CD8-positive, alpha-beta memory T cell (primary cell): ENCODE results near the gene TPGS2. TPM values are rescaled to one million over a fixed set of nuclear protein-coding genes. Genes with fewer than 3 reads are reported as not detected.
A peak's percentile ranks its signal among the peaks of the same experiment; 100 is the strongest.
"Not testable (repeated sequence)": the region's sequence is repeated elsewhere in the genome, so short reads cannot be mapped to it uniquely, and the experiment has no call there.

Experiments
- CTCF ChIA-PET: fragments of 350-600 bp; sonication (Branson Sonifier 250); formaldehyde crosslinking; loops from one replicate; lab custom pipeline; 2021; ENCODE audit warnings: antibody characterized with exemption; lab: Charles Lee
- POLR2A ChIA-PET: fragments of 350-600 bp; sonication (Branson Sonifier 250); formaldehyde crosslinking; loops from one replicate; lab custom pipeline; 2021; ENCODE audit warnings: antibody characterized with exemption; lab: Charles Lee
- DNase-seq, 5 donors: peaks; one replicate each; pipeline versions ENCODE4 v3.0.0 to v3.0.0-alpha.2; 2020 to 2022; ENCODE audit warnings: mixed read lengths in 1 of 5
- H3K27ac ChIP-seq: one replicate; pipeline ENCODE4 v1.7.0; 2013; ENCODE audit warnings: low read depth, mild to moderate bottlenecking, low read length, moderate library complexity
- H3K27me3 ChIP-seq: 2 replicates; pipeline ENCODE4 v1.7.0; 2013; ENCODE audit warnings: low read length, mild to moderate bottlenecking; ENCODE audit not compliant: insufficient read depth, poor library complexity, severe bottlenecking
- H3K36me3 ChIP-seq: 2 replicates; pipeline ENCODE4 v1.7.0; 2013; ENCODE audit warnings: mild to moderate bottlenecking, low read length, moderate library complexity; ENCODE audit not compliant: insufficient read depth
- H3K4me1 ChIP-seq: 2 replicates; pipeline ENCODE4 v1.7.0; 2013; ENCODE audit warnings: mild to moderate bottlenecking, low read length, moderate library complexity; ENCODE audit not compliant: insufficient read depth
- H3K4me3 ChIP-seq: 2 replicates; pipeline ENCODE4 v1.7.0; 2013; ENCODE audit warnings: mild to moderate bottlenecking, low read length
- H3K9me3 ChIP-seq: 2 replicates; pipeline ENCODE4 v1.7.0; 2013; ENCODE audit warnings: mild to moderate bottlenecking, low read length
- H3K27ac Mint-ChIP-seq, 8 donors: one replicate each; pipeline ENCODE4 v1.8.0; 2020 to 2021; ENCODE audit warnings: mixed read lengths in 8 of 8, mild to moderate bottlenecking in 6 of 8, inconsistent platforms in 3 of 8, moderate library complexity in 3 of 8
- H3K27me3 Mint-ChIP-seq, 2 donors: one replicate each; pipeline ENCODE4 v1.8.0; 2020 to 2021; ENCODE audit warnings: mixed read lengths in 2 of 2, mild to moderate bottlenecking in 1 of 2, moderate library complexity in 1 of 2
- H3K36me3 Mint-ChIP-seq, 3 donors: one replicate each; pipeline ENCODE4 v1.8.0; 2020 to 2021; ENCODE audit warnings: mixed read lengths in 3 of 3, inconsistent platforms in 1 of 3, mild to moderate bottlenecking in 1 of 3
- H3K4me1 Mint-ChIP-seq, 3 donors: one replicate each; pipeline ENCODE4 v1.8.0; 2020 to 2021; ENCODE audit warnings: mixed read lengths in 3 of 3, inconsistent platforms in 1 of 3, mild to moderate bottlenecking in 1 of 3
- H3K4me3 Mint-ChIP-seq, 7 donors: one replicate each; pipeline ENCODE4 v1.8.0; 2020 to 2021; ENCODE audit warnings: mixed read lengths in 7 of 7, mild to moderate bottlenecking in 6 of 7, moderate library complexity in 4 of 7, inconsistent platforms in 2 of 7
- H3K9me3 Mint-ChIP-seq, 5 donors: one replicate each; pipeline ENCODE4 v1.8.0; 2020 to 2022; ENCODE audit warnings: mixed read lengths in 5 of 5, mild to moderate bottlenecking in 3 of 5, moderate library complexity in 2 of 5, inconsistent platforms in 1 of 5
- polyA plus RNA-seq: library from polyadenylated mRNA; unstranded; fragments of 300-500 nt; fragmentation: Illumina TruSeq; gene quantifications from one replicate; pipeline ENCODE4 v1.2.3, GENCODE V29; 2021
- total RNA-seq, 2 experiments: library from RNA; stranded (reverse); gene quantifications; one replicate each; pipeline ENCODE4 v1.2.3, GENCODE V29; 2021

Gene TPGS2
- total and polyA plus RNA-seq, 3 experiments from 2014 or later = 68.3 to 75.5 (median 70.2) TPM

GRCh38 chr18:36821681-36822080 is 7.1 kb downstream of the TPGS2 start:
- no peaks in the 10 kb centered on the region for H3K9me3 ChIP-seq
- H3K9me3 Mint-ChIP-seq = no peaks in the 10 kb centered on the region
- H3K27me3 Mint-ChIP-seq = no peaks in the 10 kb centered on the region
- H3K27ac Mint-ChIP-seq = peak overlapping the region in 1 of 8 donors; percentile 47
- H3K4me1 ChIP-seq = no peaks in the 10 kb centered on the region
- no peak overlapping the region for H3K4me3 Mint-ChIP-seq
- ChIA-PET POLR2A (no interaction called here), CTCF (interaction anchor here (2.1 kb wide), 2 partner anchors 7 to 10 kb away, joined by 6 to 7 read pairs; partner anchors contain the start of genes KIAA1328 and TPGS2)
- H3K27me3 ChIP-seq = no peaks in the 10 kb centered on the region
- no peak overlapping the region for H3K27ac ChIP-seq
- peaks cover 0 to 44% (median 8%) of the 10 kb centered on the region in 3 donors for H3K36me3 Mint-ChIP-seq
- peaks cover 5 to 39% (median 12%) of the 10 kb centered on the region in 3 donors for H3K4me1 Mint-ChIP-seq
- peaks cover 3% of the 10 kb centered on the region for H3K36me3 ChIP-seq
- DNase-seq = no peak
- H3K4me3 ChIP-seq = no peak overlapping the region

GRCh38 chr18:36819621-36820020 is 9.2 kb downstream of the TPGS2 start:
- H3K4me3 Mint-ChIP-seq = no peak overlapping the region
- CTCF ChIA-PET = interaction anchor here (2.1 kb wide), 1 partner anchor 9 kb away, joined by 7 read pairs; the partner anchor contains the start of genes KIAA1328 and TPGS2
- Histone ChIP-seq H3K36me3 (peaks cover 5% of the 10 kb centered on the region), H3K4me1 (no peaks in the 10 kb centered on the region), H3K4me3 (no peak overlapping the region), H3K9me3 (no peaks in the 10 kb centered on the region), H3K27me3 (no peaks in the 10 kb centered on the region), H3K27ac (no peak overlapping the region)
- peaks cover 4 to 39% (median 9%) of the 10 kb centered on the region in 3 donors for H3K4me1 Mint-ChIP-seq
- POLR2A ChIA-PET = no interaction called here
- no peak for DNase-seq
- H3K36me3 Mint-ChIP-seq = peaks cover 0 to 61% (median 8%) of the 10 kb centered on the region in 3 donors
- H3K9me3 Mint-ChIP-seq = no peaks in the 10 kb centered on the region
- no peaks in the 10 kb centered on the region for H3K27me3 Mint-ChIP-seq
- H3K27ac Mint-ChIP-seq = peak overlapping the region in 1 of 8 donors; percentile 73

- H3K9me3 Mint-ChIP-seq = no peaks in the 10 kb centered on the region
- no peak overlapping the region for H3K4me3 ChIP-seq
- H3K27me3 ChIP-seq = no peaks in the 10 kb centered on the region
- CTCF ChIA-PET = interaction anchor here (2.6 kb wide), 1 partner anchor 10 kb away, joined by 11 read pairs; the partner anchor contains the start of genes KIAA1328 and TPGS2
- H3K4me3 Mint-ChIP-seq = no peak overlapping the region
- H3K27ac ChIP-seq = no peak overlapping the region
- H3K9me3 ChIP-seq = no peaks in the 10 kb centered on the region
- POLR2A ChIA-PET = no interaction called here
- no peak for DNase-seq
- H3K4me1 Mint-ChIP-seq = peaks cover 11 to 39% (median 11%) of the 10 kb centered on the region in 3 donors
- peak overlapping the region in 1 of 8 donors; percentile 57 for H3K27ac Mint-ChIP-seq
- H3K36me3 ChIP-seq = peaks cover 5% of the 10 kb centered on the region
- no peaks in the 10 kb centered on the region for H3K4me1 ChIP-seq
- H3K36me3 Mint-ChIP-seq = peaks cover 0 to 61% (median 9%) of the 10 kb centered on the region in 3 donors
- H3K27me3 Mint-ChIP-seq = no peaks in the 10 kb centered on the region
Measured at GRCh38 chr18:36818652-36819051, 10.2 kb downstream of the TPGS2 start.

- H3K27ac Mint-ChIP-seq = peak overlapping the region in 1 of 8 donors; percentile 74
- no peak overlapping the region for H3K4me3 ChIP-seq
- peaks cover 13% of the 10 kb centered on the region for H3K36me3 ChIP-seq
- H3K36me3 Mint-ChIP-seq = peaks cover 0 to 74% (median 12%) of the 10 kb centered on the region in 3 donors
- no peak overlapping the region for H3K4me3 Mint-ChIP-seq
- no peak overlapping the region for H3K27ac ChIP-seq
- H3K9me3 Mint-ChIP-seq = no peaks in the 10 kb centered on the region
- H3K9me3 ChIP-seq = no peaks in the 10 kb centered on the region
- ChIA-PET POLR2A (no interaction called here), CTCF (interaction anchor here (2.6 kb wide), 1 partner anchor 12 kb away, joined by 11 read pairs; the partner anchor contains the start of genes KIAA1328 and TPGS2)
- no peaks in the 10 kb centered on the region for H3K4me1 ChIP-seq
- H3K27me3 Mint-ChIP-seq = no peaks in the 10 kb centered on the region
- H3K27me3 ChIP-seq = no peaks in the 10 kb centered on the region
- H3K4me1 Mint-ChIP-seq = peaks cover 18 to 44% (median 19%) of the 10 kb centered on the region in 3 donors
- DNase-seq = no peak
Measured at GRCh38 chr18:36817039-36817438, 11.8 kb downstream of the TPGS2 start.

- H3K27ac ChIP-seq, DNase-seq, H3K27ac Mint-ChIP-seq, CTCF ChIA-PET, H3K4me3 ChIP-seq, POLR2A ChIA-PET, H3K9me3 Mint-ChIP-seq, H3K9me3 ChIP-seq, H3K27me3 ChIP-seq, H3K4me1 ChIP-seq, H3K4me3 Mint-ChIP-seq, H3K27me3 Mint-ChIP-seq: not testable (repeated sequence)
- peaks cover 13% of the 10 kb centered on the region for H3K36me3 ChIP-seq
- Mint-ChIP-seq H3K4me1 (peaks cover 16 to 38% (median 18%) of the 10 kb centered on the region in 3 donors), H3K36me3 (peaks cover 0 to 74% (median 12%) of the 10 kb centered on the region in 3 donors)
Measured at GRCh38 chr18:36816096-36816495, 12.7 kb downstream of the TPGS2 start.

GRCh38 chr18:36814994-36815393 is 13.8 kb downstream of the TPGS2 start:
- Mint-ChIP-seq H3K27ac (peak overlapping the region in 2 of 8 donors; percentile 20 to 32), H3K36me3 (peaks cover 0 to 78% (median 9%) of the 10 kb centered on the region in 3 donors), H3K4me1 (peaks cover 16 to 29% (median 18%) of the 10 kb centered on the region in 3 donors), H3K27me3 (no peaks in the 10 kb centered on the region), H3K4me3 (no peak overlapping the region), H3K9me3 (no peaks in the 10 kb centered on the region)
- ChIA-PET POLR2A (interaction anchor here (1.4 kb wide), 1 partner anchor 14 kb away, joined by 3 read pairs; the partner anchor contains the start of genes KIAA1328 and TPGS2), CTCF (no interaction called here)
- Histone ChIP-seq H3K27ac (no peak overlapping the region), H3K9me3 (no peaks in the 10 kb centered on the region), H3K4me3 (no peak overlapping the region), H3K36me3 (peaks cover 13% of the 10 kb centered on the region), H3K27me3 (no peaks in the 10 kb centered on the region), H3K4me1 (no peaks in the 10 kb centered on the region)
- no peak for DNase-seq

GRCh38 chr18:36813824-36814223 is 15.0 kb downstream of the TPGS2 start:
- Histone ChIP-seq H3K4me3 (no peak overlapping the region), H3K27me3 (no peaks in the 10 kb centered on the region), H3K27ac (no peak overlapping the region), H3K36me3 (peaks cover 13% of the 10 kb centered on the region), H3K4me1 (peaks cover 5% of the 10 kb centered on the region), H3K9me3 (no peaks in the 10 kb centered on the region)
- no peak for DNase-seq
- ChIA-PET POLR2A (no interaction called here), CTCF (interaction anchor here (4.1 kb wide), 1 partner anchor 15 kb away, joined by 17 read pairs; the partner anchor contains the start of genes KIAA1328 and TPGS2)
- Mint-ChIP-seq H3K9me3 (no peaks in the 10 kb centered on the region), H3K27ac (peak overlapping the region in 5 of 8 donors; percentile 40 to 64 (median 51)), H3K36me3 (peaks cover 0 to 72% (median 9%) of the 10 kb centered on the region in 3 donors), H3K4me1 (peaks cover 18 to 30% (median 26%) of the 10 kb centered on the region in 3 donors), H3K4me3 (no peak overlapping the region), H3K27me3 (no peaks in the 10 kb centered on the region)

GRCh38 chr18:36813101-36813775 is 15.6 kb downstream of the TPGS2 start:
- no peak overlapping the region for H3K4me3 Mint-ChIP-seq
- Histone ChIP-seq H3K9me3 (no peaks in the 10 kb centered on the region), H3K4me1 (peaks cover 5% of the 10 kb centered on the region), H3K27me3 (no peaks in the 10 kb centered on the region), H3K27ac (no peak overlapping the region), H3K4me3 (no peak overlapping the region), H3K36me3 (peaks cover 13% of the 10 kb centered on the region)
- ChIA-PET POLR2A (no interaction called here), CTCF (interaction anchor here (4.1 kb wide), 1 partner anchor 16 kb away, joined by 17 read pairs; the partner anchor contains the start of genes KIAA1328 and TPGS2)
- H3K9me3 Mint-ChIP-seq = no peaks in the 10 kb centered on the region
- H3K4me1 Mint-ChIP-seq = peaks cover 18 to 30% (median 30%) of the 10 kb centered on the region in 3 donors
- peaks cover 0 to 70% (median 9%) of the 10 kb centered on the region in 3 donors for H3K36me3 Mint-ChIP-seq
- peak overlapping the region in 4 of 8 donors; percentile 51 to 78 (median 59) for H3K27ac Mint-ChIP-seq
- no peaks in the 10 kb centered on the region for H3K27me3 Mint-ChIP-seq
- DNase-seq = no peak
